ENCODE results near the gene PTPRJ.

DNA sequence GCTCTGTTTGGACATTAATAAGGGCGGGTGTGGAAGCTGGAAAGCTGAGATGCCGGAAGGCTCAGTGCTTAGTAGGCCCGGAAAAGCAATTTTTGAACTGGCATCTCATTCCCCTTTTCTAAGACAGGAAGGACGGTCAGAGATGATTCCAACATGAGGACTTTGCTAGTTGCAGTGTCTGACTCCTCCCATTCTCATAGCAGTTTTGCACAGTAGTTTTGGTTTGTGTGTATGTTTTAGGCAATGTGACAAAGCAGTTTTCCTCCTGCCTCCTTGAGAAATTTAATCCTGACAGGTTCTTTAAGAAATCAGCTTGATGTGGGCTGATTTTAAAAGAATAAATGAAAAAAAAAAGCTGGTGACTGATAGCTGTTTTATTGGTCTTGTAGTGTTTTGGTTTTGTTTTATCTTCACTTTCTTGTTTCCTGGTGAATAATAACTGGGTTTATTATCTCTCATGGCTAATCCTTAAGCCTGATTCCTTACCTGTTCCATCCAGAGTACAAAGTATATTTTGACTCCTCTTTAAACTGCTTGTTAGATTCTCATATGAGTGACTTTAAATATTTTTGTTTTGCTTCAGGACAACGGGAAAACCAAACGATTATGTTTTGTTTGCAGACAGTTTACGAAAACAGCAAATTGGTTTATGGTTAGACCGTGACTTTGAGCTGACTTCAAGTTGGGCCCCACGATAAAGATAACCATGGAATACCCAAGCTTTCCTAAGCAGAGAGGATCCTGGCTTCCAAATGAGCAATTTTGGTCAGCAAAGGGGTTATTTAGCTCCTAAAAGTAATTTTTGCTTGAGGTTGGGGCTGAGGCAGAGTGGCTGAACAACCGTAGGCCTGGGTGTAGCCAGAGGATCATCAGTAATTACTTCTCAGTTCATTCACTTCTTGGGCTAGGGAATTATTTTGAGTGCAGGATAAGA is 3.4 kb downstream of the PTPRJ start:
- TF ChIP-seq POLR2A (IDR thresholded peaks at IDR 0.05; ENCODE audit: low read length) (no peak), GATA1 (IDR thresholded peaks at IDR 0.05; ENCODE audit: low read depth, low read length) (no peak)

Data from erythroblast (primary cell).